ENCODE results near the gene RPL39L.

- TF ChIP-seq CTCF (IDR thresholded peaks at IDR 0.05) (peak in 1 of 3 donors; percentile 28), EP300 (IDR thresholded peaks at IDR 0.05) (no peak), POLR2A (IDR thresholded peaks at IDR 0.05) (no peak)
Observed at GRCh38 chr3:187139126-187139894, at the start of gene RPL39L.
